Endothelial cell of umbilical vein (primary cell): ENCODE results near the gene MYO19. TPM values are rescaled to one million over a fixed set of nuclear protein-coding genes. Genes with fewer than 3 reads are reported as not detected.

Source experiments
- BruUV-seq: library from RNA; stranded (reverse); fragments of 400-500 nt; replicated peaks from 2 replicates; lab custom pipeline; 2021; lab: Mats Ljungman, UMichigan
- CTCF ChIA-PET: fragments of 300-600, 350-600 bp; sonication (Branson Sonifier 250); formaldehyde crosslinking; loops from one replicate; lab custom pipeline; 2021; ENCODE audit warnings: antibody characterized with exemption, inconsistent platforms; lab: Charles Lee
- POLR2A ChIA-PET: fragments of 300-600, 350-600 bp; sonication (Branson Sonifier 250); formaldehyde crosslinking; loops from one replicate; lab custom pipeline; 2021; ENCODE audit warnings: antibody characterized with exemption, inconsistent platforms; lab: Charles Lee
- DNase-seq: peaks from one replicate; pipeline ENCODE4 v3.0.0-alpha.2; 2011; ENCODE audit warnings: low read depth, low spot score
- FAIRE-seq: peaks from 2 replicates; lab custom pipeline; 2011; peaks lifted over from hg19 to GRCh38; lab: Jason Lieb, UNC
- H2AFZ ChIP-seq: 2 replicates; pipeline ENCODE4 v1.6.0; 2012; ENCODE audit warnings: low read depth, low read length, control low read depth, inconsistent platforms
- H3K27ac ChIP-seq: 2 replicates; pipeline ENCODE4 v1.5.1; 2011; ENCODE audit warnings: low read depth, mild to moderate bottlenecking, control low read depth, low read length, moderate library complexity; ENCODE audit not compliant: insufficient read depth
- H3K27me3 ChIP-seq, 2 experiments: 2 replicates each; pipeline versions ENCODE4 v1.6.0 to v1.6.1; 2011; ENCODE audit warnings: low read length in 2 of 2, mixed read lengths in 1 of 2; ENCODE audit not compliant: control insufficient read depth in 2 of 2, insufficient read depth in 2 of 2
- H3K36me3 ChIP-seq, 2 experiments: 2 replicates in 1 of 2; 3 replicates in 1 of 2; pipeline ENCODE4 v1.5.1; 2011; ENCODE audit warnings: low read length in 2 of 2, mild to moderate bottlenecking in 1 of 2, moderate library complexity in 1 of 2; ENCODE audit not compliant: control insufficient read depth in 2 of 2, insufficient read depth in 2 of 2; ENCODE audit errors: extremely low read depth in 1 of 2
- H3K4me1 ChIP-seq: 3 replicates; pipeline ENCODE4 v1.5.1; 2011; ENCODE audit warnings: mild to moderate bottlenecking, low read length; ENCODE audit not compliant: control insufficient read depth, insufficient read depth; ENCODE audit errors: extremely low read depth
- H3K4me2 ChIP-seq: 2 replicates; pipeline ENCODE4 v1.6.1; 2011; ENCODE audit warnings: low read length, control low read depth, mixed read lengths; ENCODE audit not compliant: insufficient read depth
- H3K4me3 ChIP-seq, 3 experiments: fragments of 200-600 bp in 1 of 3; sonication (generic), shearing (Covaris generic) in 1 of 3; replicated peaks in 1 of 3; 2 replicates each; pipeline ENCODE4 v1.5.1; 2011 to 2016; ENCODE audit warnings: control low read depth in 3 of 3, low read length in 3 of 3, mild to moderate bottlenecking in 2 of 3, inconsistent platforms in 1 of 3, low read depth in 1 of 3, moderate library complexity in 1 of 3; ENCODE audit not compliant: insufficient read depth in 1 of 3
- H3K79me2 ChIP-seq: 2 replicates; pipeline ENCODE4 v1.6.0; 2012; ENCODE audit warnings: low read length, inconsistent platforms; ENCODE audit not compliant: control insufficient read depth, insufficient read depth
- H3K9ac ChIP-seq: replicated peaks from 2 replicates; pipeline ENCODE3; 2011; ENCODE audit warnings: low read length, control low read depth; ENCODE audit not compliant: insufficient read depth; ENCODE audit errors: extremely low read depth
- H3K9me1 ChIP-seq: replicated peaks from 3 replicates; pipeline ENCODE4 v1.6.0; 2011; ENCODE audit warnings: mild to moderate bottlenecking, low read length; ENCODE audit not compliant: control insufficient read depth, insufficient read depth; ENCODE audit errors: extremely low read depth
- H3K9me3 ChIP-seq: replicated peaks from 2 replicates; pipeline ENCODE4 v1.5.1; 2012; ENCODE audit warnings: low read length, inconsistent platforms; ENCODE audit not compliant: control insufficient read depth, insufficient read depth
- H4K20me1 ChIP-seq: replicated peaks from 2 replicates; pipeline ENCODE3; 2011; ENCODE audit warnings: mild to moderate bottlenecking, low read length; ENCODE audit not compliant: control insufficient read depth, insufficient read depth; ENCODE audit errors: extremely low read depth
- CTCF ChIP-seq, 2 donors: IDR thresholded peaks; 1 replicate in 1 of 2; 2 replicates in 1 of 2; pipeline ENCODE4 v1.5.1; 2011; ENCODE audit warnings: low read length in 2 of 2, mild to moderate bottlenecking in 2 of 2, moderate library complexity in 2 of 2, control low read depth in 1 of 2, inconsistent platforms in 1 of 2, low read depth in 1 of 2; ENCODE audit not compliant: insufficient read depth in 1 of 2; ENCODE audit errors: extremely low read depth in 1 of 2
- EZH2 ChIP-seq: IDR thresholded peaks from 2 replicates; pipeline ENCODE4 v1.6.1; 2012; ENCODE audit warnings: borderline replicate concordance, low read depth, mild to moderate bottlenecking, moderate library complexity, low read length, inconsistent platforms; ENCODE audit not compliant: severe bottlenecking
- FOS ChIP-seq: IDR thresholded peaks from 2 replicates; pipeline ENCODE4 v1.6.1; 2011; ENCODE audit warnings: mild to moderate bottlenecking, low read length, moderate library complexity, borderline replicate concordance; ENCODE audit not compliant: insufficient read depth
- GATA2 ChIP-seq: IDR thresholded peaks from 2 replicates; pipeline ENCODE4 v1.7.0; 2011; ENCODE audit warnings: low read depth, mild to moderate bottlenecking, moderate library complexity, mixed read lengths, low read length; ENCODE audit not compliant: insufficient read length, insufficient read depth
- JUN ChIP-seq: IDR thresholded peaks from 2 replicates; pipeline ENCODE4 v1.6.1; 2011; ENCODE audit warnings: borderline replicate concordance, low read depth; ENCODE audit not compliant: insufficient read length, insufficient read depth
- MAX ChIP-seq: IDR thresholded peaks from 2 replicates; pipeline ENCODE4 v1.6.1; 2011; ENCODE audit not compliant: insufficient read depth, insufficient read length
- MYC ChIP-seq: IDR thresholded peaks from one replicate; pipeline ENCODE4 v1.6.1; 2011; ENCODE audit warnings: mild to moderate bottlenecking, low read depth, low read length
- POLR2A ChIP-seq: IDR thresholded peaks from 2 replicates; pipeline ENCODE4 v1.6.1; 2012; ENCODE audit warnings: low read depth, mild to moderate bottlenecking, control low read depth, low read length
- POLR2AphosphoS5 ChIP-seq: IDR thresholded peaks from 2 replicates; pipeline ENCODE4 v1.6.1; 2012; ENCODE audit warnings: low read depth, mild to moderate bottlenecking, control low read depth, low read length, moderate library complexity; ENCODE audit not compliant: insufficient read depth
- dilution Hi-C: fragments of 300-500 bp; cut with MboI; formaldehyde crosslinking; loops from one replicate; pipeline ENCODE4 v1.15.0; 2019; ENCODE audit warnings: low sequenced_read_pairs; ENCODE audit not compliant: extremely low pct_ligation_motif_present
- intact Hi-C: fragments of 100-400 bp; cut with micrococcal nuclease; formaldehyde crosslinking; loops from one replicate; pipeline ENCODE4 v1.10.0; 2022
- polyA plus RNA-seq, 4 experiments: library from polyadenylated mRNA; depleted of rRNA in 3 of 4; stranded (reverse) in 3 of 4; unstranded in 1 of 4; fragments of >200 nt; gene quantifications; 2 replicates each; pipeline versions ENCODE4 v1.2.1 to v1.2.3, GENCODE V29; 2011 to 2012; ENCODE audit warnings: missing spikeins in 1 of 4
- total RNA-seq: library from RNA; stranded (reverse); gene quantifications from 2 replicates; pipeline ENCODE4 v1.2.3, GENCODE V29; 2021

The MYO19 gene
- total and polyA plus RNA-seq, 2 donors (not counting 3 experiments of a cell fraction or from before 2014, with no cell fraction given) = 75.4 to 95.7 TPM

- H3K79me2 ChIP-seq = peaks cover 11% of the 10 kb centered on the region
- dilution Hi-C loops = no loop called here
Measured at GRCh38 chr17:36540696-36541095, 6.0 kb upstream of the MYO19 start.

More at GRCh38 chr17:36540696-36541095, 6.0 kb upstream of the MYO19 start:
- no peak overlapping the region for H3K4me2 ChIP-seq
- no peak overlapping the region for H3K4me3 ChIP-seq
- H4K20me1 ChIP-seq = no peaks in the 10 kb centered on the region
- H2AFZ ChIP-seq = no peak overlapping the region
- no peak overlapping the region for H3K27ac ChIP-seq
- TF ChIP-seq POLR2AphosphoS5 = no peak
- no peak for TF ChIP-seq CTCF (IDR thresholded peaks at IDR 0.05; ENCODE audit: extremely low read depth in 1 of 2, insufficient read depth in 1 of 2, low read depth in 1 of 2, low read length in 2 of 2)
- no peak for TF ChIP-seq JUN
- TF ChIP-seq POLR2A = no peak
- TF ChIP-seq MAX = no peak
- TF ChIP-seq EZH2 = no peak
- no peak for TF ChIP-seq FOS
- TF ChIP-seq GATA2 = no peak
- no peak for TF ChIP-seq MYC
- BruUV-seq = no TSS peak
- FAIRE-seq = no peak
- H3K9me3 ChIP-seq = no peaks in the 10 kb centered on the region
- H3K4me1 ChIP-seq = peaks cover 5% of the 10 kb centered on the region
- no peaks in the 10 kb centered on the region for H3K27me3 ChIP-seq
- DNase-seq = no peak
- intact Hi-C loops = no loop called here
- CTCF ChIA-PET = interaction anchor here (1.2 kb wide), 1 partner anchor 58 kb away, joined by 3 read pairs; no protein-coding TSS in a partner anchor
- no peaks in the 10 kb centered on the region for H3K9me1 ChIP-seq
- H3K9ac ChIP-seq = no peak overlapping the region
- peaks cover 2 to 4% of the 10 kb centered on the region in 2 experiments for H3K36me3 ChIP-seq
- POLR2A ChIA-PET = no interaction called here
